Duodenal mucosa (tissue), 2 donors: ENCODE results near the gene DNAJC4.

Source experiments
- H3K27ac ChIP-seq: one replicate; pipeline ENCODE4 v1.7.0; 2013; ENCODE audit warnings: low read depth, low read length
- H3K27me3 ChIP-seq, 2 donors: one replicate each; pipeline ENCODE4 v1.7.0; 2013; ENCODE audit warnings: low read length in 2 of 2, control low read depth in 1 of 2; ENCODE audit not compliant: insufficient read depth in 2 of 2, control insufficient read depth in 1 of 2
- H3K36me3 ChIP-seq, 2 donors: one replicate each; pipeline ENCODE4 v1.7.0; 2013; ENCODE audit warnings: low read length in 2 of 2, control low read depth in 1 of 2; ENCODE audit not compliant: insufficient read depth in 2 of 2, control insufficient read depth in 1 of 2
- H3K4me1 ChIP-seq, 2 donors: one replicate each; pipeline ENCODE4 v1.7.0; 2013; ENCODE audit warnings: low read length in 2 of 2, control low read depth in 1 of 2; ENCODE audit not compliant: insufficient read depth in 2 of 2, control insufficient read depth in 1 of 2
- H3K4me3 ChIP-seq, 2 donors: one replicate each; pipeline ENCODE4 v1.7.0; 2013; ENCODE audit warnings: low read length in 2 of 2, low read depth in 1 of 2
- H3K9ac ChIP-seq, 2 donors: one replicate each; pipeline ENCODE4 v1.7.0; 2013; ENCODE audit warnings: low read length in 2 of 2, low read depth in 1 of 2
- H3K9me3 ChIP-seq, 2 donors: one replicate each; pipeline ENCODE4 v1.7.0; 2013; ENCODE audit warnings: low read length in 2 of 2, control low read depth in 1 of 2; ENCODE audit not compliant: control insufficient read depth in 1 of 2

The DNAJC4 gene

GRCh38 chr11:64250415-64251015 lies 20.2 kb downstream of the DNAJC4 start:
- Histone ChIP-seq H3K27me3 (no peaks in the 10 kb centered on the region), H3K4me1 (peaks cover 63 to 76% of the 10 kb centered on the region in 2 donors), H3K36me3 (peaks cover 7 to 16% of the 10 kb centered on the region in 2 donors), H3K9me3 (no peaks in the 10 kb centered on the region), H3K27ac (peak overlapping the region; percentile 39), H3K9ac (peak overlapping the region; percentile 61 to 82), H3K4me3 (peak overlapping the region; percentile 66 to 72)

DNA sequence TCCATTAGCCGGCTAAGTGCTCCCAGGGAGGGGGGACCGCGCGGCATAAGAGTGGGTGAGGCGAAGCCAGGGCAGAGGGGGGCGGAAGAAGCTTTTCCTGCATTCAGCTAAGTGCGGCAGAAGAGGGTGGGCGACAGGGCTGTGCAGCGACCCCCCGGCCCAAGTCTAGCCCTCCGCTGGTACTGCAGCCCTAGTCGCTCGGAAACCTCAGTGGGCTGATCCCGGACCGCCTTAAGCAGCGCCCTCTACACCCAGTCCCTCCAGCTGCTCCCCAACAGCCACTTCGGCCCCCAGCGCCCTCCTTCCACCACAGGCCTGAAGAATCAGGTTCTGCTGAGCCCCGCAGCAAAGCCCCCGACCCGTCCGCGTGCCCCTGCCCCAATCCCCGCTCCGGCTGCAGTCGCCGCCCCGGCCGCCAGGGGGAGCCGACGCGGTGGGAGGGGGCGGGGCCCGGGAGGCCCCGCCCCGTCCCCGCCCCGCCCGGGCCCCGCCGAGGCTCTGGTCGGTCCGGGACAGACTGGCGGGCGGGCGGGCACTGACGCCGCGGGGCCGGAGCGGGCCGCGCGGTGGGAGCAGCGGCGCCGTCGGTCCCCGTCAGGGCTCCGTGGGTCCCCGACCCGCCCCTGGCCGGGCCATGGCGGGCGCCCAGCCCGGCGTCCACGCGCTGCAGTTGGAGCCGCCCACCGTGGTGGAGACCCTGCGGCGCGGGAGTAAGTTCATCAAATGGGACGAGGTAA lies 20.8 kb downstream of the DNAJC4 start, which contains the start of gene PLCB3:
Gene PLCB3 (plus strand): TSS at position 515 of the 737 bp plus-strand sequence. CDS start 120 bp downstream, at position 635.
- Histone ChIP-seq H3K4me1 (peaks cover 59 to 71% of the 10 kb centered on the region in 2 donors), H3K4me3 (peak within 1 kb of the TSS; percentile 66 to 90)

GRCh38 chr11:64251753-64252002 lies 21.3 kb downstream of the DNAJC4 start:
- Histone ChIP-seq H3K4me1 (peaks cover 59 to 71% of the 10 kb centered on the region in 2 donors), H3K4me3 (peak overlapping the region; percentile 66 to 90), H3K27ac (peak overlapping the region; percentile 94), H3K9me3 (no peaks in the 10 kb centered on the region), H3K36me3 (peaks cover 16 to 28% of the 10 kb centered on the region in 2 donors), H3K9ac (peak overlapping the region; percentile 84 to 89), H3K27me3 (no peaks in the 10 kb centered on the region)

More for the DNA sequence above, 20.8 kb downstream of the DNAJC4 start, which contains the start of gene PLCB3:
- Histone ChIP-seq H3K27ac (peak within 1 kb of the TSS; percentile 94), H3K9me3 (no peaks in the 10 kb centered on the region), H3K9ac (peak within 1 kb of the TSS; percentile 84 to 89), H3K27me3 (no peaks in the 10 kb centered on the region), H3K36me3 (peaks cover 11 to 23% of the 10 kb centered on the region in 2 donors)

DNA sequence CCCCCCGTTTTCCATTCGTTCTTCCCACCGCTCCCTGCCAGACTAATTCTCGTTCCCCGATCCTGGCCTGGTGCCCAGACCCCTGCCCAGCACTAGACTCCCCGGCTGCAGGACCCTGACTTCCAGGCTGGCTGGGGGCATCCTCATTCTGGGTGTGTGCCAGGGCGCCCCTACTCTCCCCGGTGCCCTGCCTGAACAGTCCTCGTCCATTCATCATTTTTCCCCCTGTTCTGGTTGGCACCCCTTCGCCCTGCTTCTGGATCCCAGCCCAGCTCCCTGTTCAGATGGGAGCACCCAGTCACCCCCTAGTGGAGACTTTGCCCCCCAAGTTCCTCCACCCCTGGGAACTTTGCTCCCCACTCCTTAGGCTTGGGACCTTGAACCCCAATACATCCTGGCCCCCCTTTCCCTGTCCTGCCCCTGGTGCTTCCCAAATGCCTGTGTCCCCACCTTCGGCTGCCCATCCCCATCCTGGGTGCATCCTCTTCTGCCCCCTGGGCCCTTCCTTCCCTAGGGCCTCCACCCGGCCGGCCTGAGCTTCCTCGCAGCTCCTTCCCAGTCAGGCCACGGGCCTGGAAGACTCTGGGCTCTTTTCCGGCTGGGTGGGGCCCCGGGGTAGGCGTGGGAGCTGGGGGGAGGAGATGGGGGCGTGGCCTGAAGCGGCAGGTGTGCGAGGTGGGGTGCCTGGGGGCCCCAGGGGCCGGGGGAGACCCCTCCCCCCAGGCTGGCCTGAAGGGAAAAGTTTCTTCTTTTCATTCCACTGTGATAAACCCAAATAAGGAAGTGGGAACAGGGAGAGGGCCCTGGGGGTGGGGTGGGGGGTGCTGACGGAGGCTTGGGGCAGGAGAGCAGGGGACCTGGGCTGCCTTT lies 21.9 kb downstream of the DNAJC4 start:
- Histone ChIP-seq H3K4me3 (peak overlapping the region; percentile 66 to 90), H3K9ac (peak overlapping the region; percentile 84 to 89), H3K9me3 (no peaks in the 10 kb centered on the region), H3K4me1 (peaks cover 59 to 68% of the 10 kb centered on the region in 2 donors), H3K27ac (peak overlapping the region; percentile 94), H3K27me3 (no peaks in the 10 kb centered on the region), H3K36me3 (peaks cover 16 to 31% of the 10 kb centered on the region in 2 donors)

DNA sequence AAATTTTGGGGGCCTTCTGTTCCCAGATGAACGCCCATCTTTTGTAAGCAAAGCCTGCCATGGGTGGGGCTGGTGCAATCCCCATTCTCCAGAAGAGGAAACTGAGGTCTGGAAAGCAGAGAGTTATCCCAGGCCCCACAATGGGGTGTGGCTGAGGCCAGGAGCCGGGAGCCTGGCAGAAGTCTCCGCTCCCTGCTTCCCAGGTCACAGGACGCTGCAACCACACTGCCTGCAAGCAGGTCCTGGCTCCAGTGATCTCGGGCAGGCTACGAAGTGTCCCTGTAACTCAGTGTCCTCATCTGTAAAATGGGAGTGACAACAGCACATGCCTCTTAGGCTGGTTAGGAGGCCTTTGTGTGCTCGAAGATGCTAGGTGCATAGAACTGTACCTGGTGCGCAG lies 22.7 kb downstream of the DNAJC4 start:
- peak overlapping the region; percentile 56 to 89 for H3K9ac ChIP-seq
- H3K4me1 ChIP-seq = peaks cover 53 to 61% of the 10 kb centered on the region in 2 donors
- H3K4me3 ChIP-seq = peak overlapping the region; percentile 66 to 90
- peak overlapping the region; percentile 94 for H3K27ac ChIP-seq
- no peaks in the 10 kb centered on the region for H3K27me3 ChIP-seq
- peaks cover 16 to 37% of the 10 kb centered on the region in 2 donors for H3K36me3 ChIP-seq
- no peaks in the 10 kb centered on the region for H3K9me3 ChIP-seq

- H3K4me1 ChIP-seq = peaks cover 49 to 57% of the 10 kb centered on the region in 2 donors
- H3K27ac ChIP-seq = no peak overlapping the region
- H3K36me3 ChIP-seq = peaks cover 20 to 41% of the 10 kb centered on the region in 2 donors
- H3K9ac ChIP-seq = peak overlapping the region; percentile 56 to 89
- H3K4me3 ChIP-seq = peak overlapping the region; percentile 66 to 90
- H3K9me3 ChIP-seq = no peaks in the 10 kb centered on the region
- no peaks in the 10 kb centered on the region for H3K27me3 ChIP-seq
Measured at GRCh38 chr11:64253481-64253880, 23.1 kb downstream of the DNAJC4 start.

- no peak overlapping the region for H3K27ac ChIP-seq
- H3K27me3 ChIP-seq = no peaks in the 10 kb centered on the region
- peaks cover 42 to 52% of the 10 kb centered on the region in 2 donors for H3K4me1 ChIP-seq
- peaks cover 24 to 49% of the 10 kb centered on the region in 2 donors for H3K36me3 ChIP-seq
- H3K9me3 ChIP-seq = no peaks in the 10 kb centered on the region
- peak overlapping the region in 1 of 2 donors; percentile 66 for H3K4me3 ChIP-seq
- no peak overlapping the region for H3K9ac ChIP-seq
Measured at GRCh38 chr11:64254326-64254725, 24.0 kb downstream of the DNAJC4 start.

GRCh38 chr11:64255135-64256128 lies 25.1 kb downstream of the DNAJC4 start:
- peaks cover 35 to 42% of the 10 kb centered on the region in 2 donors for H3K4me1 ChIP-seq
- H3K9me3 ChIP-seq = no peaks in the 10 kb centered on the region
- H3K36me3 ChIP-seq = peaks cover 35 to 61% of the 10 kb centered on the region in 2 donors
- no peaks in the 10 kb centered on the region for H3K27me3 ChIP-seq
- H3K27ac ChIP-seq = no peak overlapping the region
- H3K4me3 ChIP-seq = no peak overlapping the region
- H3K9ac ChIP-seq = no peak overlapping the region

- Histone ChIP-seq H3K9ac (no peak overlapping the region), H3K4me3 (no peak overlapping the region), H3K4me1 (peaks cover 30 to 35% of the 10 kb centered on the region in 2 donors), H3K27me3 (no peaks in the 10 kb centered on the region), H3K36me3 (peaks cover 38 to 68% of the 10 kb centered on the region in 2 donors), H3K27ac (no peak overlapping the region), H3K9me3 (no peaks in the 10 kb centered on the region)
Measured at GRCh38 chr11:64256300-64256699, 26.0 kb downstream of the DNAJC4 start.
